ENCODE data around the gene MAVS. TPM values are rescaled to one million over a fixed set of nuclear protein-coding genes. Genes with fewer than 3 reads are reported as not detected.

Gene MAVS
- total RNA-seq, 1 donor from 2014 or later = 47.0 TPM

GRCh38 chr20:3820048-3820900 is 26.4 kb upstream of the MAVS start, which contains the start of gene AP5S1:
TSS of gene AP5S1 (plus strand) at chr20:3820547. CDS start at chr20:3822118, 1,571 bp downstream.
- Mint-ChIP-seq H3K4me3 (ENCODE audit: unreplicated experiment) (peak within 1 kb of the TSS; percentile 85), H3K36me3 (ENCODE audit: unreplicated experiment) (peaks cover 7% of the 10 kb centered on the region), H3K4me1 (ENCODE audit: unreplicated experiment) (peaks cover 39% of the 10 kb centered on the region), H3K9me3 (ENCODE audit: unreplicated experiment) (no peaks in the 10 kb centered on the region), H3K27ac (ENCODE audit: unreplicated experiment) (peak within 1 kb of the TSS; percentile 98), H3K27me3 (ENCODE audit: unreplicated experiment) (no peaks in the 10 kb centered on the region)
- peak; percentile 100 for TF ChIP-seq CTCF (IDR thresholded peaks at IDR 0.05)
- peak; percentile 97 for DNase-seq (ENCODE audit: extremely low spot score, unreplicated experiment)

- Mint-ChIP-seq H3K27me3 (ENCODE audit: unreplicated experiment) (no peaks in the 10 kb centered on the region), H3K4me1 (ENCODE audit: unreplicated experiment) (peaks cover 39% of the 10 kb centered on the region), H3K4me3 (ENCODE audit: unreplicated experiment) (peak overlapping the region; percentile 85), H3K27ac (ENCODE audit: unreplicated experiment) (peak overlapping the region; percentile 98), H3K9me3 (ENCODE audit: unreplicated experiment) (no peaks in the 10 kb centered on the region), H3K36me3 (ENCODE audit: unreplicated experiment) (peaks cover 7% of the 10 kb centered on the region)
- no peak for DNase-seq (ENCODE audit: extremely low spot score, unreplicated experiment)
- no peak for TF ChIP-seq CTCF (IDR thresholded peaks at IDR 0.05)
Observed at GRCh38 chr20:3820901-3821727, 25.5 kb upstream of the MAVS start.

- Mint-ChIP-seq H3K27ac (ENCODE audit: unreplicated experiment) (peak overlapping the region; percentile 98), H3K36me3 (ENCODE audit: unreplicated experiment) (peaks cover 9% of the 10 kb centered on the region), H3K9me3 (ENCODE audit: unreplicated experiment) (no peaks in the 10 kb centered on the region), H3K27me3 (ENCODE audit: unreplicated experiment) (no peaks in the 10 kb centered on the region), H3K4me1 (ENCODE audit: unreplicated experiment) (peaks cover 32% of the 10 kb centered on the region), H3K4me3 (ENCODE audit: unreplicated experiment) (peak overlapping the region; percentile 85)
- DNase-seq (ENCODE audit: extremely low spot score, unreplicated experiment) = no peak
- no peak for TF ChIP-seq CTCF (IDR thresholded peaks at IDR 0.05)
Observed at GRCh38 chr20:3821996-3822395, 24.6 kb upstream of the MAVS start.

GRCh38 chr20:3823881-3824280 is 22.8 kb upstream of the MAVS start:
- no peak for TF ChIP-seq CTCF (IDR thresholded peaks at IDR 0.05)
- H3K9me3 Mint-ChIP-seq (ENCODE audit: unreplicated experiment) = no peaks in the 10 kb centered on the region
- no peak overlapping the region for H3K27ac Mint-ChIP-seq (ENCODE audit: unreplicated experiment)
- DNase-seq (ENCODE audit: extremely low spot score, unreplicated experiment) = no peak
- peaks cover 23% of the 10 kb centered on the region for H3K4me1 Mint-ChIP-seq (ENCODE audit: unreplicated experiment)
- no peaks in the 10 kb centered on the region for H3K27me3 Mint-ChIP-seq (ENCODE audit: unreplicated experiment)
- peaks cover 13% of the 10 kb centered on the region for H3K36me3 Mint-ChIP-seq (ENCODE audit: unreplicated experiment)
- H3K4me3 Mint-ChIP-seq (ENCODE audit: unreplicated experiment) = no peak overlapping the region

GRCh38 chr20:3825526-3825925 is 21.1 kb upstream of the MAVS start:
- Mint-ChIP-seq H3K4me3 (ENCODE audit: unreplicated experiment) (no peak overlapping the region), H3K9me3 (ENCODE audit: unreplicated experiment) (no peaks in the 10 kb centered on the region), H3K4me1 (ENCODE audit: unreplicated experiment) (peaks cover 12% of the 10 kb centered on the region), H3K27ac (ENCODE audit: unreplicated experiment) (no peak overlapping the region), H3K27me3 (ENCODE audit: unreplicated experiment) (no peaks in the 10 kb centered on the region), H3K36me3 (ENCODE audit: unreplicated experiment) (peaks cover 15% of the 10 kb centered on the region)
- DNase-seq (ENCODE audit: extremely low spot score, unreplicated experiment) = no peak
- TF ChIP-seq CTCF (IDR thresholded peaks at IDR 0.05) = no peak

All from osteocyte (in vitro differentiated cells).